ENCODE results near the gene DOK6. TPM values are rescaled to one million over a fixed set of nuclear protein-coding genes. Genes with fewer than 3 reads are reported as not detected.

DOK6 gene
- total RNA-seq, 1 donor, result 3.6 TPM

- H3K4me1 ChIP-seq (ENCODE audit: insufficient read depth, low read length), result no peaks in the 10 kb centered on the region
- DNase-seq (ENCODE audit: insufficient read length, low spot score, missing footprints), result no peak
Measured at GRCh38 chr18:69725855-69726508, 325.3 kb downstream of the DOK6 start.

GRCh38 chr18:69727912-69728572 is 327.4 kb downstream of the DOK6 start:
- Histone ChIP-seq H3K27ac (ENCODE audit: low read depth, low read length) (no peak overlapping the region), H3K9me3 (ENCODE audit: low read depth, low read length) (no peaks in the 10 kb centered on the region), H3K36me3 (ENCODE audit: insufficient read depth, low read length) (no peaks in the 10 kb centered on the region), H3K4me2 (ENCODE audit: insufficient read depth, low read length) (no peak overlapping the region), H3K4me1 (ENCODE audit: insufficient read depth, low read length) (no peaks in the 10 kb centered on the region), H3K79me2 (ENCODE audit: insufficient read depth, low read length) (no peaks in the 10 kb centered on the region), H2AFZ (ENCODE audit: low read length) (no peak overlapping the region), H3K27me3 (ENCODE audit: insufficient read depth, low read length) (no peaks in the 10 kb centered on the region), H4K20me1 (ENCODE audit: insufficient read depth, low read length) (no peaks in the 10 kb centered on the region), H3K4me3 (ENCODE audit: insufficient read depth, low read length) (no peak overlapping the region)
- DNase-seq (ENCODE audit: insufficient read length, low spot score, missing footprints), result no peak
- TF ChIP-seq, protein P1, sequence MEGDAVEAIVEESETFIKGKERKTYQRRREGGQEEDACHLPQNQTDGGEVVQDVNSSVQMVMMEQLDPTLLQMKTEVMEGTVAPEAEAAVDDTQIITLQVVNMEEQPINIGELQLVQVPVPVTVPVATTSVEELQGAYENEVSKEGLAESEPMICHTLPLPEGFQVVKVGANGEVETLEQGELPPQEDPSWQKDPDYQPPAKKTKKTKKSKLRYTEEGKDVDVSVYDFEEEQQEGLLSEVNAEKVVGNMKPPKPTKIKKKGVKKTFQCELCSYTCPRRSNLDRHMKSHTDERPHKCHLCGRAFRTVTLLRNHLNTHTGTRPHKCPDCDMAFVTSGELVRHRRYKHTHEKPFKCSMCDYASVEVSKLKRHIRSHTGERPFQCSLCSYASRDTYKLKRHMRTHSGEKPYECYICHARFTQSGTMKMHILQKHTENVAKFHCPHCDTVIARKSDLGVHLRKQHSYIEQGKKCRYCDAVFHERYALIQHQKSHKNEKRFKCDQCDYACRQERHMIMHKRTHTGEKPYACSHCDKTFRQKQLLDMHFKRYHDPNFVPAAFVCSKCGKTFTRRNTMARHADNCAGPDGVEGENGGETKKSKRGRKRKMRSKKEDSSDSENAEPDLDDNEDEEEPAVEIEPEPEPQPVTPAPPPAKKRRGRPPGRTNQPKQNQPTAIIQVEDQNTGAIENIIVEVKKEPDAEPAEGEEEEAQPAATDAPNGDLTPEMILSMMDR (IDR thresholded peaks at IDR 0.05; ENCODE audit: extremely low read depth, low read depth, low read length), result no peak

More at GRCh38 chr18:69725855-69726508, 325.3 kb downstream of the DOK6 start:
- Histone ChIP-seq H2AFZ (ENCODE audit: low read length) (no peak overlapping the region), H4K20me1 (ENCODE audit: insufficient read depth, low read length) (no peaks in the 10 kb centered on the region), H3K79me2 (ENCODE audit: insufficient read depth, low read length) (no peaks in the 10 kb centered on the region), H3K36me3 (ENCODE audit: insufficient read depth, low read length) (no peaks in the 10 kb centered on the region), H3K9me3 (ENCODE audit: low read depth, low read length) (no peaks in the 10 kb centered on the region), H3K4me3 (ENCODE audit: insufficient read depth, low read length) (no peak overlapping the region), H3K27me3 (ENCODE audit: insufficient read depth, low read length) (no peaks in the 10 kb centered on the region), H3K27ac (ENCODE audit: low read depth, low read length) (no peak overlapping the region), H3K4me2 (ENCODE audit: insufficient read depth, low read length) (no peak overlapping the region)
- TF ChIP-seq, protein P1 (IDR thresholded peaks at IDR 0.05; ENCODE audit: extremely low read depth, low read depth, low read length), result no peak

GRCh38 chr18:69730664-69731063 is 330.0 kb downstream of the DOK6 start:
- H3K27me3 ChIP-seq (ENCODE audit: insufficient read depth, low read length), result no peaks in the 10 kb centered on the region
- no peaks in the 10 kb centered on the region for H3K4me1 ChIP-seq (ENCODE audit: insufficient read depth, low read length)
- no peak overlapping the region for H2AFZ ChIP-seq (ENCODE audit: low read length)
- DNase-seq (ENCODE audit: insufficient read length, low spot score, missing footprints), result no peak
- TF ChIP-seq, protein P1 (IDR thresholded peaks at IDR 0.05; ENCODE audit: extremely low read depth, low read depth, low read length), result no peak
- no peak overlapping the region for H3K27ac ChIP-seq (ENCODE audit: low read depth, low read length)
- H3K4me2 ChIP-seq (ENCODE audit: insufficient read depth, low read length), result no peak overlapping the region
- H4K20me1 ChIP-seq (ENCODE audit: insufficient read depth, low read length), result no peaks in the 10 kb centered on the region
- H3K79me2 ChIP-seq (ENCODE audit: insufficient read depth, low read length), result no peaks in the 10 kb centered on the region
- H3K36me3 ChIP-seq (ENCODE audit: insufficient read depth, low read length), result no peaks in the 10 kb centered on the region
- no peaks in the 10 kb centered on the region for H3K9me3 ChIP-seq (ENCODE audit: low read depth, low read length)
- H3K4me3 ChIP-seq (ENCODE audit: insufficient read depth, low read length), result no peak overlapping the region

- TF ChIP-seq, protein P1 (IDR thresholded peaks at IDR 0.05; ENCODE audit: extremely low read depth, low read depth, low read length), result no peak
- H3K27ac ChIP-seq (ENCODE audit: low read depth, low read length), result no peak overlapping the region
- no peak overlapping the region for H2AFZ ChIP-seq (ENCODE audit: low read length)
- no peak overlapping the region for H3K4me3 ChIP-seq (ENCODE audit: insufficient read depth, low read length)
- no peaks in the 10 kb centered on the region for H3K27me3 ChIP-seq (ENCODE audit: insufficient read depth, low read length)
- no peak overlapping the region for H3K4me2 ChIP-seq (ENCODE audit: insufficient read depth, low read length)
- H3K9me3 ChIP-seq (ENCODE audit: low read depth, low read length), result no peaks in the 10 kb centered on the region
- DNase-seq (ENCODE audit: insufficient read length, low spot score, missing footprints), result no peak
- no peaks in the 10 kb centered on the region for H3K4me1 ChIP-seq (ENCODE audit: insufficient read depth, low read length)
- H3K79me2 ChIP-seq (ENCODE audit: insufficient read depth, low read length), result no peaks in the 10 kb centered on the region
- H4K20me1 ChIP-seq (ENCODE audit: insufficient read depth, low read length), result no peaks in the 10 kb centered on the region
- no peaks in the 10 kb centered on the region for H3K36me3 ChIP-seq (ENCODE audit: insufficient read depth, low read length)
Measured at GRCh38 chr18:69734536-69734935, 333.8 kb downstream of the DOK6 start.

All from osteoblast (primary cell).